ENCODE data around the gene FXYD1.

DNA sequence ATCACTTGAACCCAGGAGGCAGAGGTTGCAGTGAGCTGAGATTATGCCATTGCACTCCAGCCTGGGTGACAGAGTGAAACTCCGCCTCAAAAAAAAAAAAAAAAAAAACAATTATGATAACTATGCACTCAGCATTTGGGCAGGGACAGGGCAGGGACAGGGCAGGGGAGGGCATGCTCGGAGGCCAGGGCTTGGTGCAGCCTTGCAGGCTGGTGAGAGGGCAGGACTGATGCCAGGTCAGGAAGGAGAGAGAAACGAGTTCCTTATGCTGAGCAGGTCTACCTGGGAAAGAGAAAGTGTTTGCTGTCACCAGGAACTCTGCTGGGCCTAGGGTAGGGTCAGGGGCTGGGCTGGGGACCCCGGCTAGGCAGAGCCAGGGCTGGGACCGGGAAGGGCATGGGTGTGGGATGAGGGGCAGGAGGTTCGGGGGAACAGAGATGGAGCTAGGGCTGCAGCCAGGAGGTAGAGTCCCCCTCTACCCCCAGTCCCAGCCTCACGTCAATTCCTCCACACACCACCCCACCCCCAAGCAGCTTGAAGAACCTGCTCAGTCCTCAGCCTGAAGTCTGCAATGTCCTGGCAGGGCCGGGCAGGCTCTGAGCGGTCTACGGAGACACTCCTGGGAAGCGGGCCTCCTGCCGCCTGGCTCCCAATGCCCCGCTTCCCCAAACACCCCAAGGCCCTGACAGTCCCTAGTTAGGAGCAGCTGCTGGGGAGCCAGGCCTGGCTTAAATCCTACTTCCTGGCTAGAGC, 20.2 kb upstream of the FXYD1 start:
- no peak for TF ChIP-seq GATA2 (IDR thresholded peaks at IDR 0.05; ENCODE audit: low read depth, low read length)
- TF ChIP-seq GATA3 (IDR thresholded peaks at IDR 0.05; ENCODE audit: low read depth, low read length), result no peak
